ENCODE data around the gene FBXO39.

DNA sequence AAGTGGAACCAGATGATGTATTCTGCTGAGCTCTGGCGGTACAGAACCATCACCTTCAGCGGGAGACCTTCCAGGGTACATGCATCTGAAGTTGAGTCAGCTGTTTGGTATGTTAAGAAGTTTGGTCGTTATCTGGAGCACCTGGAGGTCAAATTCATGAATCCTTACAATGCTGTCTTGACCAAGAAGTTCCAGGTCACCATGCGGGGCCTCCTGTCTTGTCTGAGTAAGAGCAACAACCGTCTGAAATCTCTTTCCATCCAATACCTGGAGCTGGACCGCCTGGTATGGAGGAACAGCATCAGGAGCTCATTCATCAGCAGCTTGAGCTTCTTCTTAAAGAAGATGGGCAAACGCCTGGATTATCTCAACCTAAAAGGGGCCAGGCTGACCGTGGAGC is 4.0 kb downstream of the FBXO39 start:
- TF ChIP-seq, protein P1, sequence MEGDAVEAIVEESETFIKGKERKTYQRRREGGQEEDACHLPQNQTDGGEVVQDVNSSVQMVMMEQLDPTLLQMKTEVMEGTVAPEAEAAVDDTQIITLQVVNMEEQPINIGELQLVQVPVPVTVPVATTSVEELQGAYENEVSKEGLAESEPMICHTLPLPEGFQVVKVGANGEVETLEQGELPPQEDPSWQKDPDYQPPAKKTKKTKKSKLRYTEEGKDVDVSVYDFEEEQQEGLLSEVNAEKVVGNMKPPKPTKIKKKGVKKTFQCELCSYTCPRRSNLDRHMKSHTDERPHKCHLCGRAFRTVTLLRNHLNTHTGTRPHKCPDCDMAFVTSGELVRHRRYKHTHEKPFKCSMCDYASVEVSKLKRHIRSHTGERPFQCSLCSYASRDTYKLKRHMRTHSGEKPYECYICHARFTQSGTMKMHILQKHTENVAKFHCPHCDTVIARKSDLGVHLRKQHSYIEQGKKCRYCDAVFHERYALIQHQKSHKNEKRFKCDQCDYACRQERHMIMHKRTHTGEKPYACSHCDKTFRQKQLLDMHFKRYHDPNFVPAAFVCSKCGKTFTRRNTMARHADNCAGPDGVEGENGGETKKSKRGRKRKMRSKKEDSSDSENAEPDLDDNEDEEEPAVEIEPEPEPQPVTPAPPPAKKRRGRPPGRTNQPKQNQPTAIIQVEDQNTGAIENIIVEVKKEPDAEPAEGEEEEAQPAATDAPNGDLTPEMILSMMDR (IDR thresholded peaks at IDR 0.05): no peak
- no peak for TF ChIP-seq POLR2A (IDR thresholded peaks at IDR 0.05)

Measured in adrenal gland (tissue), 5 donors.